CD4-positive, alpha-beta T cell (primary cell): ENCODE measurements around the gene ZMYND10. TPM values are rescaled to one million over a fixed set of nuclear protein-coding genes. Genes with fewer than 3 reads are reported as not detected.

Source experiments
- ATAC-seq: fragments of 200-7000 bp; cut with Tn5 transposase; one replicate; pipeline ENCODE4 v1.10.0; 2022; ENCODE audit warnings: mild to moderate bottlenecking; ENCODE audit not compliant: poor library complexity
- CTCF ChIA-PET: fragments of 350-600 bp; sonication (Branson Sonifier 250); formaldehyde crosslinking; loops from one replicate; lab custom pipeline; 2021; ENCODE audit warnings: antibody characterized with exemption, inconsistent platforms; lab: Charles Lee
- POLR2A ChIA-PET: fragments of 350-600 bp; sonication (Branson Sonifier 250); formaldehyde crosslinking; loops from one replicate; lab custom pipeline; 2021; ENCODE audit warnings: antibody characterized with exemption, inconsistent platforms; lab: Charles Lee
- DNase-seq, 14 experiments: peaks; one replicate each; pipeline ENCODE4 v3.0.0-alpha.2; 2013 to 2020; ENCODE audit warnings: mixed read lengths in 2 of 14
- H3K27ac ChIP-seq, 2 donors: one replicate each; pipeline versions ENCODE4 v1.5.1 to v1.7.0; 2013; ENCODE audit warnings: low read length in 2 of 2, low read depth in 1 of 2, mild to moderate bottlenecking in 1 of 2
- H3K27me3 ChIP-seq, 2 experiments: 1 replicate in 1 of 2; 2 replicates in 1 of 2; pipeline versions ENCODE4 v1.6.1 to v1.7.0; 2013; ENCODE audit warnings: low read length in 2 of 2, control low read depth in 1 of 2, mild to moderate bottlenecking in 1 of 2, moderate library complexity in 1 of 2; ENCODE audit not compliant: insufficient read depth in 2 of 2, control insufficient read depth in 1 of 2
- H3K36me3 ChIP-seq: one replicate; pipeline ENCODE4 v1.6.1; 2013; ENCODE audit warnings: low read length, control low read depth; ENCODE audit not compliant: insufficient read depth
- H3K4me1 ChIP-seq: one replicate; pipeline ENCODE4 v1.6.1; 2013; ENCODE audit warnings: low read length, control low read depth; ENCODE audit not compliant: insufficient read depth
- H3K4me3 ChIP-seq: one replicate; pipeline ENCODE4 v1.5.1; 2013; ENCODE audit warnings: mild to moderate bottlenecking, low read length, moderate library complexity
- H3K9me3 ChIP-seq, 2 experiments: 1 replicate in 1 of 2; 2 replicates in 1 of 2; pipeline versions ENCODE4 v1.6.1 to v1.7.0; 2013; ENCODE audit warnings: low read length in 2 of 2, mild to moderate bottlenecking in 2 of 2, control low read depth in 1 of 2, moderate library complexity in 1 of 2; ENCODE audit not compliant: control insufficient read depth in 1 of 2, insufficient read depth in 1 of 2
- H3K27ac Mint-ChIP-seq: one replicate; pipeline ENCODE4 v1.8.0; 2020; ENCODE audit warnings: mixed read lengths
- H3K27me3 Mint-ChIP-seq: one replicate; pipeline ENCODE4 v1.8.0; 2021; ENCODE audit warnings: mixed read lengths
- H3K36me3 Mint-ChIP-seq: one replicate; pipeline ENCODE4 v1.8.0; 2021; ENCODE audit warnings: low read depth, mixed read lengths
- H3K4me1 Mint-ChIP-seq: one replicate; pipeline ENCODE4 v1.8.0; 2021; ENCODE audit warnings: low read depth, mixed read lengths
- H3K4me3 Mint-ChIP-seq: one replicate; pipeline ENCODE4 v1.8.0; 2020; ENCODE audit warnings: mild to moderate bottlenecking, mixed read lengths
- H3K9me3 Mint-ChIP-seq: one replicate; pipeline ENCODE4 v1.8.0; 2020; ENCODE audit warnings: mixed read lengths
- intact Hi-C, 2 experiments: fragments of 100-400 bp; cut with DNase I in 1 of 2; cut with micrococcal nuclease in 1 of 2; formaldehyde crosslinking; loops; one replicate each; pipeline versions ENCODE4 v1.15.1 to v1.9.0; 2023 to 2025; cut with DNase I, micrococcal nuclease
- total RNA-seq, 174 experiments: library from RNA in 2 of 174; stranded (reverse) in 2 of 174; gene quantifications; one replicate each; pipeline ENCODE4 v1.2.3 and lab custom pipeline; 2021 to 2026
- TF ChIP-seq, protein P1 (sequence below): fragments of 200-600 bp; IDR thresholded peaks from one replicate; pipeline ENCODE4 v1.8.0; 2022; ENCODE audit warnings: antibody characterized with exemption, mild to moderate bottlenecking

ZMYND10 gene
- total RNA-seq, 2 experiments from 2014 or later: 1.7 to 1.8 TPM

DNA sequence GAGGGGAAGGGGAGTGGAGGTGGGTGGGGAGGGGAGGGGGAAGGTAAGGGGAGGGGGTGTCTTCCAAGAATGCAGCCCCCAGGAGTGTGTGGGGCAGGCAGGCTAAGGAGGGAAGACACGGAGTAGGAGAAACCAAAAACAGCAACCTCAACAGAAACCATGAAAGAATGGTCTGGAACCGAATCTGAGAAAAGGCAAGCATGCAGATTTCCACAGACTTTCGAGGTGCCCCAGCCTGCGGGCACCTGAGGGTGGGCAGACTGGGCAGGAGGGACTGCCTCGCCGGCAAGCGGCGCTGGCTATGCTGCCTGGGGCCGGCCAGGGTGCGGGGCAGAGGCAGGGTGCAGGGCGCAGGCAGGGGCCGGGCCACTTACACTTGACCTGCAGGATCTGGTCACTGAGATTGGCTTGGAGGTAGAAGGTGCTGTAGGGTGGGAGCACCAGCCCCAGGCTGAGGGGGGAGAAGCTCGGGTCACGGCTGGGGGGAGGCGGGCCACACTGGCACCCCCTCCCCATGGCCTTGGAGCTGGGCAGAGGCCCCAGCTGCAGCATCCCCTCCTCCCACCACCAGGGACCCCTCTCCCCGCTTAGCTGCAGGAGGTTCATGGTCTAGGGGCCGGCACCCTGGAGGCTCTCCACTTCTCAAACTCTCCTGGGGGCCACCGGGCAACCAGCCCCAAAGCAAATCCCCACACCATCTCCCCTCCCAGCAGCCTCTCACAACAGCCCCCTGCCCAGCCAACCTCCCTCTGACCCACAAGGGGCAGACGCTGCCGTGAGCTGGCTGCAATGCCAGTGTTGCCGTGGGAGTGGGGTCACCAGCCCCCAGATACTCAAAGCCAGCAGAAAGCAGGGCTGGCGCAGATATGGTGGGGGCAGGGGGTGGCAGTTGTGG is 29.1 kb upstream of the ZMYND10 start:
- intact Hi-C loops: no loop called here
- no peaks in the 10 kb centered on the region for H3K9me3 ChIP-seq
- Mint-ChIP-seq H3K9me3 (no peaks in the 10 kb centered on the region), H3K36me3 (no peaks in the 10 kb centered on the region), H3K27me3 (no peaks in the 10 kb centered on the region), H3K4me3 (no peak overlapping the region), H3K27ac (no peak overlapping the region), H3K4me1 (peaks cover 12% of the 10 kb centered on the region)
- ChIA-PET POLR2A (no interaction called here), CTCF (no interaction called here)
- H3K27me3 ChIP-seq: no peaks in the 10 kb centered on the region
- no peak for DNase-seq
- no peak overlapping the region for H3K4me3 ChIP-seq
- no peak for ATAC-seq
- TF ChIP-seq, protein P1, sequence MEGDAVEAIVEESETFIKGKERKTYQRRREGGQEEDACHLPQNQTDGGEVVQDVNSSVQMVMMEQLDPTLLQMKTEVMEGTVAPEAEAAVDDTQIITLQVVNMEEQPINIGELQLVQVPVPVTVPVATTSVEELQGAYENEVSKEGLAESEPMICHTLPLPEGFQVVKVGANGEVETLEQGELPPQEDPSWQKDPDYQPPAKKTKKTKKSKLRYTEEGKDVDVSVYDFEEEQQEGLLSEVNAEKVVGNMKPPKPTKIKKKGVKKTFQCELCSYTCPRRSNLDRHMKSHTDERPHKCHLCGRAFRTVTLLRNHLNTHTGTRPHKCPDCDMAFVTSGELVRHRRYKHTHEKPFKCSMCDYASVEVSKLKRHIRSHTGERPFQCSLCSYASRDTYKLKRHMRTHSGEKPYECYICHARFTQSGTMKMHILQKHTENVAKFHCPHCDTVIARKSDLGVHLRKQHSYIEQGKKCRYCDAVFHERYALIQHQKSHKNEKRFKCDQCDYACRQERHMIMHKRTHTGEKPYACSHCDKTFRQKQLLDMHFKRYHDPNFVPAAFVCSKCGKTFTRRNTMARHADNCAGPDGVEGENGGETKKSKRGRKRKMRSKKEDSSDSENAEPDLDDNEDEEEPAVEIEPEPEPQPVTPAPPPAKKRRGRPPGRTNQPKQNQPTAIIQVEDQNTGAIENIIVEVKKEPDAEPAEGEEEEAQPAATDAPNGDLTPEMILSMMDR: no peak
- no peaks in the 10 kb centered on the region for H3K36me3 ChIP-seq
- no peak overlapping the region for H3K27ac ChIP-seq
- peaks cover 7% of the 10 kb centered on the region for H3K4me1 ChIP-seq

DNA sequence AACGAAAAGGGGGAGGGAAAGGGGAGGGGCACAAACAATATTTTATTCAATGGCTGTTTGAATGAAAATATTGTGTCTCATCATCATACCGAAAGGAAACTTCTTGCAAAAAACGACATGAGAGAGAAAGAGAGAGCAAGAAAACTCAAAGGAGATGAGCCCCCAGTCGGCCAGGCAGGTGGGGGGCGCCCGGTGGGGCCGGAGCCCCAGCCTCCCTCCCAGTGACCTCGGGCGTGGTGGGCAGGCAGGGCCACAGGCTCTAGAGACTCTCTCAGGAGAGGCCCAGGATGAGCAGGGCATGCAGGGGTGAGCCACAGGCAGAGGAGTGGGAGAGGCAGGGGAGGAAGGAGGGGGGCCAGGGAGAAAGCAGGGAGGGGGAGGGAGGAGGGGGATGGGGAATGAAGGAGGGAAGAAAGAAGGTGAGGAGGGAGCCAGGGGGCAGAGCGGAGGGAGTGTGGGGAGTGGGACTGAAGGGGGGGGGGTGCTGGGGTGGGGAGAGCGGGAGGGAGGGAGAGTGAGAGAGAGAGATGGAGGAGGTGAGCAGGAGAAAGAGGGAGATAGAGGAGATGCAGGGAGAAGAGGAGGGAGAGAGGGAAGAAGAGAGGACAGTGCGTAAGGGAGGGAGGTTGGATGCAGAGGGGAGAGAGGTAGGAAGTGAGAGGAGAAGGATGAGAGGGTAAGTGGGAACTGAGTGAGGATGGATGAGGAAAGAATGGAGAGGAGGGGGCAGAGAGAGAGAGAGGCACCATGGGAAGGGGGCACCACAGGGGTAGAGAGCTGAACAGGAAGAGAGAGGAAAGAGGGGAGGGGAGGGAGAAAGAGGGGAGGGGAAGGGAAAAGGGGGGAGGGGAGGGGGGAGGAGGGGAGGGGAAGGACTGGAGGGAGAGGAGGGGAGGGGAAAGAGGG is 27.9 kb upstream of the ZMYND10 start:
- Histone ChIP-seq H3K36me3 (no peaks in the 10 kb centered on the region), H3K27ac (no peak overlapping the region), H3K9me3 (no peaks in the 10 kb centered on the region), H3K4me3 (no peak overlapping the region), H3K4me1 (peaks cover 7% of the 10 kb centered on the region), H3K27me3 (no peaks in the 10 kb centered on the region)
- ChIA-PET CTCF (no interaction called here), POLR2A (no interaction called here)
- DNase-seq (no peak), ATAC-seq (no peak)
- H3K9me3 Mint-ChIP-seq: no peaks in the 10 kb centered on the region
- no peaks in the 10 kb centered on the region for H3K36me3 Mint-ChIP-seq
- H3K4me3 Mint-ChIP-seq: no peak overlapping the region
- intact Hi-C loops: no loop called here
- H3K27me3 Mint-ChIP-seq: no peaks in the 10 kb centered on the region
- H3K4me1 Mint-ChIP-seq: peaks cover 16% of the 10 kb centered on the region
- TF ChIP-seq, protein P1: no peak
- no peak overlapping the region for H3K27ac Mint-ChIP-seq

DNA sequence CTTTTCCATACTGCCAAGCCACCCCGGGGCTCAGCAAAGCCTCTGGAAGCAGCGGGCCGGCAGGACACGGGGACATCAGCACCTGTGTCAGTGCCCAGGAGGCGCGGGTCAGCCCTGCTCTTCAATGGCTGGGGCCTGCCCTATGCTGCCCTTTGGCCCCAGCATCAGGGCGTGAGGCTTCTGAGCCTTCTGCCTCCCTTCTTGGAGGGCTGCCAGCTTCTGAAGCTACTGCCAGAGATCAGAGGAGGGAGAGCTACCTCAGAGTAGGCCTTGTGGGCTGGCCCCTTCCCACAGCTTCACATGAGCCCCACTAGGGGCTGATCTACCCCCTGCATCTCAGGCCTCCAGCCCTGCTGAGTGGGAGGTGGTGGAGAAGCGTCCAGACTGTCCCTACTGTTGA is 26.8 kb upstream of the ZMYND10 start:
- Mint-ChIP-seq H3K9me3 (no peaks in the 10 kb centered on the region), H3K27ac (no peak overlapping the region), H3K4me1 (peaks cover 17% of the 10 kb centered on the region), H3K4me3 (no peak overlapping the region), H3K27me3 (no peaks in the 10 kb centered on the region), H3K36me3 (no peaks in the 10 kb centered on the region)
- Histone ChIP-seq H3K9me3 (no peaks in the 10 kb centered on the region), H3K4me1 (peaks cover 9% of the 10 kb centered on the region), H3K27me3 (no peaks in the 10 kb centered on the region), H3K27ac (no peak overlapping the region), H3K36me3 (no peaks in the 10 kb centered on the region), H3K4me3 (no peak overlapping the region)
- TF ChIP-seq, protein P1: no peak
- ATAC-seq (peak; percentile 52), DNase-seq (peak in 3 of 14 experiments; percentile 21 to 51 (median 32))
- ChIA-PET CTCF (no interaction called here), POLR2A (no interaction called here)
- intact Hi-C loops: no loop called here
